Esophagus squamous epithelium (tissue), 4 donors: ENCODE measurements around the gene TLE1.

ENCODE experiments used
- CTCF ChIP-seq, 6 experiments: fragments of 450-650 bp in 4 of 6; fragments of 200-600 bp in 2 of 6; sonication (generic) in 2 of 6; IDR thresholded peaks; one replicate each; pipeline ENCODE4 v1.5.1; 2016 to 2019; ENCODE audit warnings: antibody characterized with exemption in 6 of 6, mild to moderate bottlenecking in 4 of 6, moderate library complexity in 4 of 6
- POLR2A ChIP-seq, 4 donors: fragments of 450-650 bp; IDR thresholded peaks; one replicate each; pipeline ENCODE4 v1.6.1; 2017; ENCODE audit warnings: antibody characterized with exemption in 4 of 4, mild to moderate bottlenecking in 4 of 4, moderate library complexity in 3 of 4

- TF ChIP-seq POLR2A (IDR thresholded peaks at IDR 0.05) (no peak), CTCF (IDR thresholded peaks at IDR 0.05) (no peak)
Measured at GRCh38 chr9:81694541-81694940, 5.2 kb upstream of the TLE1 start.
